ENCODE data around the gene KCNN2.
A peak's percentile ranks its signal among the peaks of the same experiment; 100 is the strongest.

KCNN2 gene

GRCh38 chr5:114339108-114339507, 22.8 kb upstream of the KCNN2 start:
- no peaks in the 10 kb centered on the region for H3K4me1 Mint-ChIP-seq (ENCODE audit: low read depth)
- intact Hi-C loops (cut with micrococcal nuclease): no loop called here
- H3K36me3 Mint-ChIP-seq (ENCODE audit: low read depth): no peaks in the 10 kb centered on the region
- no peaks in the 10 kb centered on the region for H3K9me3 Mint-ChIP-seq
- H3K27me3 Mint-ChIP-seq: no peaks in the 10 kb centered on the region
- H3K4me3 Mint-ChIP-seq: no peak overlapping the region
- no peak overlapping the region for H3K27ac Mint-ChIP-seq

- no peak overlapping the region for H3K4me3 Mint-ChIP-seq
- H3K27ac Mint-ChIP-seq: no peak overlapping the region
- intact Hi-C loops (cut with micrococcal nuclease): no loop called here
- no peaks in the 10 kb centered on the region for H3K36me3 Mint-ChIP-seq (ENCODE audit: low read depth)
- H3K27me3 Mint-ChIP-seq: peaks cover 2% of the 10 kb centered on the region
- no peaks in the 10 kb centered on the region for H3K4me1 Mint-ChIP-seq (ENCODE audit: low read depth)
- H3K9me3 Mint-ChIP-seq: no peaks in the 10 kb centered on the region
Measured at GRCh38 chr5:114346181-114346580, 15.7 kb upstream of the KCNN2 start.

GRCh38 chr5:114355086-114355830, 6.6 kb upstream of the KCNN2 start:
- peaks cover 26% of the 10 kb centered on the region for H3K27me3 Mint-ChIP-seq
- H3K27ac Mint-ChIP-seq: no peak overlapping the region
- intact Hi-C loops (cut with micrococcal nuclease): no loop called here
- no peaks in the 10 kb centered on the region for H3K4me1 Mint-ChIP-seq (ENCODE audit: low read depth)
- H3K4me3 Mint-ChIP-seq: no peak overlapping the region
- no peaks in the 10 kb centered on the region for H3K36me3 Mint-ChIP-seq (ENCODE audit: low read depth)
- H3K9me3 Mint-ChIP-seq: no peaks in the 10 kb centered on the region

GRCh38 chr5:114358329-114358728, 3.5 kb upstream of the KCNN2 start:
- H3K27me3 Mint-ChIP-seq: peaks cover 53% of the 10 kb centered on the region
- H3K27ac Mint-ChIP-seq: no peak overlapping the region
- H3K4me1 Mint-ChIP-seq (ENCODE audit: low read depth): peaks cover 12% of the 10 kb centered on the region
- no peaks in the 10 kb centered on the region for H3K9me3 Mint-ChIP-seq
- no peak overlapping the region for H3K4me3 Mint-ChIP-seq
- intact Hi-C loops (cut with micrococcal nuclease): no loop called here
- no peaks in the 10 kb centered on the region for H3K36me3 Mint-ChIP-seq (ENCODE audit: low read depth)

GRCh38 chr5:114360357-114360756, 1.5 kb upstream of the KCNN2 start:
- Mint-ChIP-seq H3K27ac (no peak overlapping the region), H3K4me1 (ENCODE audit: low read depth) (peaks cover 12% of the 10 kb centered on the region), H3K27me3 (peaks cover 63% of the 10 kb centered on the region), H3K36me3 (ENCODE audit: low read depth) (no peaks in the 10 kb centered on the region), H3K9me3 (no peaks in the 10 kb centered on the region), H3K4me3 (no peak overlapping the region)
- intact Hi-C loops (cut with micrococcal nuclease): no loop called here

GRCh38 chr5:114360816-114361723, 800 bp upstream of the KCNN2 start:
- Mint-ChIP-seq H3K4me1 (ENCODE audit: low read depth) (peaks cover 12% of the 10 kb centered on the region), H3K4me3 (no peak overlapping the region), H3K27ac (no peak overlapping the region), H3K36me3 (ENCODE audit: low read depth) (no peaks in the 10 kb centered on the region), H3K9me3 (no peaks in the 10 kb centered on the region), H3K27me3 (peaks cover 63% of the 10 kb centered on the region)
- intact Hi-C loops (cut with micrococcal nuclease): no loop called here

GRCh38 chr5:114362197-114362976, 517 bp downstream of the KCNN2 start:
- peaks cover 63% of the 10 kb centered on the region for H3K27me3 Mint-ChIP-seq
- H3K9me3 Mint-ChIP-seq: no peaks in the 10 kb centered on the region
- H3K27ac Mint-ChIP-seq: no peak overlapping the region
- peak overlapping the region; percentile 54 for H3K4me3 Mint-ChIP-seq
- H3K4me1 Mint-ChIP-seq (ENCODE audit: low read depth): peaks cover 12% of the 10 kb centered on the region
- H3K36me3 Mint-ChIP-seq (ENCODE audit: low read depth): no peaks in the 10 kb centered on the region
- intact Hi-C loops (cut with micrococcal nuclease): no loop called here

- no peaks in the 10 kb centered on the region for H3K9me3 Mint-ChIP-seq
- no peak overlapping the region for H3K4me3 Mint-ChIP-seq
- H3K27ac Mint-ChIP-seq: no peak overlapping the region
- peaks cover 59% of the 10 kb centered on the region for H3K27me3 Mint-ChIP-seq
- H3K36me3 Mint-ChIP-seq (ENCODE audit: low read depth): no peaks in the 10 kb centered on the region
- intact Hi-C loops (cut with micrococcal nuclease): no loop called here
- H3K4me1 Mint-ChIP-seq (ENCODE audit: low read depth): peaks cover 12% of the 10 kb centered on the region
Measured at GRCh38 chr5:114362977-114363761, 1.3 kb downstream of the KCNN2 start.

GRCh38 chr5:114363837-114364236, 2.0 kb downstream of the KCNN2 start:
- peaks cover 55% of the 10 kb centered on the region for H3K27me3 Mint-ChIP-seq
- H3K9me3 Mint-ChIP-seq: no peaks in the 10 kb centered on the region
- intact Hi-C loops (cut with micrococcal nuclease): no loop called here
- H3K4me3 Mint-ChIP-seq: no peak overlapping the region
- no peak overlapping the region for H3K27ac Mint-ChIP-seq
- H3K4me1 Mint-ChIP-seq (ENCODE audit: low read depth): peaks cover 12% of the 10 kb centered on the region
- H3K36me3 Mint-ChIP-seq (ENCODE audit: low read depth): no peaks in the 10 kb centered on the region

- intact Hi-C loops (cut with micrococcal nuclease): no loop called here
- H3K4me3 Mint-ChIP-seq: no peak overlapping the region
Measured at GRCh38 chr5:114367029-114367428, 5.2 kb downstream of the KCNN2 start.

GRCh38 chr5:114369680-114370417, 8.0 kb downstream of the KCNN2 start:
- Mint-ChIP-seq H3K36me3 (ENCODE audit: low read depth) (no peaks in the 10 kb centered on the region), H3K9me3 (no peaks in the 10 kb centered on the region), H3K27ac (no peak overlapping the region), H3K4me3 (no peak overlapping the region), H3K27me3 (peaks cover 4% of the 10 kb centered on the region), H3K4me1 (ENCODE audit: low read depth) (no peaks in the 10 kb centered on the region)
- intact Hi-C loops (cut with micrococcal nuclease): loop anchor here (10.0 kb wide), 1 partner anchor 75 kb away; no protein-coding TSS in a partner anchor

More at GRCh38 chr5:114367029-114367428, 5.2 kb downstream of the KCNN2 start:
- no peak overlapping the region for H3K27ac Mint-ChIP-seq
- H3K9me3 Mint-ChIP-seq: no peaks in the 10 kb centered on the region
- no peaks in the 10 kb centered on the region for H3K36me3 Mint-ChIP-seq (ENCODE audit: low read depth)
- H3K27me3 Mint-ChIP-seq: peaks cover 29% of the 10 kb centered on the region
- H3K4me1 Mint-ChIP-seq (ENCODE audit: low read depth): peaks cover 4% of the 10 kb centered on the region

GRCh38 chr5:114377050-114377844, 15.4 kb downstream of the KCNN2 start:
- intact Hi-C loops (cut with micrococcal nuclease): loop anchor here (10.0 kb wide), 1 partner anchor 68 kb away; no protein-coding TSS in a partner anchor
- Mint-ChIP-seq H3K4me3 (no peak overlapping the region), H3K36me3 (ENCODE audit: low read depth) (no peaks in the 10 kb centered on the region), H3K27me3 (no peaks in the 10 kb centered on the region), H3K4me1 (ENCODE audit: low read depth) (no peaks in the 10 kb centered on the region), H3K9me3 (no peaks in the 10 kb centered on the region), H3K27ac (no peak overlapping the region)
